ENCODE data around the gene RSPH3. TPM values are rescaled to one million over a fixed set of nuclear protein-coding genes. Genes with fewer than 3 reads are reported as not detected.

Gene RSPH3
- total RNA-seq, 2 experiments from 2014 or later, result 0.59 to 1.1 TPM

GRCh38 chr6:158928068-158928467 is 71.9 kb downstream of the RSPH3 start:
- intact Hi-C loops (cut with DNase I, micrococcal nuclease), result no loop called here
- Mint-ChIP-seq H3K9me3 (no peaks in the 10 kb centered on the region), H3K4me1 (ENCODE audit: low read depth) (no peaks in the 10 kb centered on the region), H3K27me3 (no peaks in the 10 kb centered on the region), H3K27ac (no peak overlapping the region), H3K36me3 (ENCODE audit: low read depth) (no peaks in the 10 kb centered on the region), H3K4me3 (no peak overlapping the region)
- CTCF ChIA-PET, result no interaction called here
- Histone ChIP-seq H3K36me3 (ENCODE audit: insufficient read depth, low read length) (no peaks in the 10 kb centered on the region), H3K27ac (ENCODE audit: low read depth in 1 of 2, low read length in 2 of 2) (no peak overlapping the region), H3K4me1 (ENCODE audit: insufficient read depth, low read length) (no peaks in the 10 kb centered on the region), H3K9me3 (ENCODE audit: control insufficient read depth in 1 of 2, insufficient read depth in 1 of 2, low read length in 2 of 2) (no peaks in the 10 kb centered on the region), H3K4me3 (ENCODE audit: low read length) (no peak overlapping the region), H3K27me3 (ENCODE audit: control insufficient read depth in 1 of 2, insufficient read depth in 2 of 2, low read length in 2 of 2) (no peaks in the 10 kb centered on the region)
- no peak for TF ChIP-seq CTCF (IDR thresholded peaks at IDR 0.05)
- POLR2A ChIA-PET, result no interaction called here
- DNase-seq (no peak), ATAC-seq (ENCODE audit: poor library complexity) (no peak)

- CTCF ChIA-PET, result no interaction called here
- no peaks in the 10 kb centered on the region for H3K9me3 Mint-ChIP-seq
- no peak overlapping the region for H3K4me3 ChIP-seq (ENCODE audit: low read length)
- no peak overlapping the region for H3K4me3 Mint-ChIP-seq
- POLR2A ChIA-PET, result no interaction called here
- no peaks in the 10 kb centered on the region for H3K4me1 Mint-ChIP-seq (ENCODE audit: low read depth)
- ATAC-seq (ENCODE audit: poor library complexity), result no peak
- no peaks in the 10 kb centered on the region for H3K36me3 ChIP-seq (ENCODE audit: insufficient read depth, low read length)
- TF ChIP-seq CTCF (IDR thresholded peaks at IDR 0.05), result no peak
- H3K36me3 Mint-ChIP-seq (ENCODE audit: low read depth), result no peaks in the 10 kb centered on the region
- no peaks in the 10 kb centered on the region for H3K9me3 ChIP-seq (ENCODE audit: control insufficient read depth in 1 of 2, insufficient read depth in 1 of 2, low read length in 2 of 2)
- no peak for DNase-seq
- H3K27ac Mint-ChIP-seq, result no peak overlapping the region
- H3K4me1 ChIP-seq (ENCODE audit: insufficient read depth, low read length), result no peaks in the 10 kb centered on the region
- intact Hi-C loops (cut with DNase I, micrococcal nuclease), result no loop called here
- H3K27me3 ChIP-seq (ENCODE audit: control insufficient read depth in 1 of 2, insufficient read depth in 2 of 2, low read length in 2 of 2), result no peaks in the 10 kb centered on the region
- H3K27ac ChIP-seq (ENCODE audit: low read depth in 1 of 2, low read length in 2 of 2), result no peak overlapping the region
- H3K27me3 Mint-ChIP-seq, result no peaks in the 10 kb centered on the region
Measured at GRCh38 chr6:158926414-158926813, 73.6 kb downstream of the RSPH3 start.

- Histone ChIP-seq H3K4me1 (ENCODE audit: insufficient read depth, low read length) (no peaks in the 10 kb centered on the region), H3K27me3 (ENCODE audit: control insufficient read depth in 1 of 2, insufficient read depth in 2 of 2, low read length in 2 of 2) (no peaks in the 10 kb centered on the region), H3K36me3 (ENCODE audit: insufficient read depth, low read length) (no peaks in the 10 kb centered on the region), H3K4me3 (ENCODE audit: low read length) (no peak overlapping the region), H3K27ac (ENCODE audit: low read depth in 1 of 2, low read length in 2 of 2) (no peak overlapping the region), H3K9me3 (ENCODE audit: control insufficient read depth in 1 of 2, insufficient read depth in 1 of 2, low read length in 2 of 2) (no peaks in the 10 kb centered on the region)
- ChIA-PET CTCF (interaction anchor here (0.7 to 0.9 kb wide), 2 partner anchors 18 to 234 kb away, joined by 3 read pairs; no protein-coding TSS in a partner anchor), POLR2A (interaction anchor here (1.0 kb wide), 1 partner anchor 55 kb away, joined by 3 read pairs; no protein-coding TSS in a partner anchor)
- peaks cover 6% of the 10 kb centered on the region for H3K4me1 Mint-ChIP-seq (ENCODE audit: low read depth)
- H3K27me3 Mint-ChIP-seq, result no peaks in the 10 kb centered on the region
- no peak overlapping the region for H3K4me3 Mint-ChIP-seq
- H3K36me3 Mint-ChIP-seq (ENCODE audit: low read depth), result no peaks in the 10 kb centered on the region
- no peaks in the 10 kb centered on the region for H3K9me3 Mint-ChIP-seq
- no peak overlapping the region for H3K27ac Mint-ChIP-seq
- ATAC-seq (ENCODE audit: poor library complexity) (no peak), DNase-seq (no peak)
- TF ChIP-seq CTCF (IDR thresholded peaks at IDR 0.05), result no peak
- intact Hi-C loops (cut with DNase I, micrococcal nuclease), result no loop called here
Measured at GRCh38 chr6:158924499-158925455, 75.2 kb downstream of the RSPH3 start.
